ENCODE results near the gene CCDC71L. TPM values are rescaled to one million over a fixed set of nuclear protein-coding genes. Genes with fewer than 3 reads are reported as not detected.
A peak's percentile ranks its signal among the peaks of the same experiment; 100 is the strongest.

The CCDC71L gene
- total and polyA plus RNA-seq, 4 donors, result 7.4 to 16.6 (median 12.3) TPM

GRCh38 chr7:106640368-106641141 is 20.4 kb downstream of the CCDC71L start (continued):
- TF ChIP-seq REST (IDR thresholded peaks at IDR 0.05) (peak; percentile 74), NR2F2 (IDR thresholded peaks at IDR 0.05) (no peak), TAF1 (conservative IDR thresholded peaks at IDR 0.05) (no peak)

GRCh38 chr7:106639476-106640334 is 21.3 kb downstream of the CCDC71L start:
- H3K9me3 ChIP-seq (ENCODE audit: control insufficient read depth in 4 of 4, low read length in 3 of 4), result no peaks in the 10 kb centered on the region
- no peak for DNase-seq (ENCODE audit: low spot score)
- H3K36me3 ChIP-seq (ENCODE audit: control insufficient read depth in 4 of 4, insufficient read depth in 3 of 4, low read depth in 1 of 4, low read length in 3 of 4), result no peaks in the 10 kb centered on the region
- WGBS, result 83% methylated on average over 7 of the region's 7 CpGs
- H3K27ac ChIP-seq (ENCODE audit: low read depth in 1 of 2, low read length in 2 of 2), result peak overlapping the region; percentile 54 to 74
- H3K4me3 ChIP-seq (ENCODE audit: low read depth in 1 of 3, low read length in 3 of 3), result no peak overlapping the region
- no peaks in the 10 kb centered on the region for H3K27me3 ChIP-seq (ENCODE audit: control insufficient read depth in 4 of 4, insufficient read depth in 4 of 4, low read length in 3 of 4)
- peaks cover 2 to 12% (median 5%) of the 10 kb centered on the region in 4 donors for H3K4me1 ChIP-seq (ENCODE audit: control insufficient read depth in 4 of 4, insufficient read depth in 4 of 4, low read length in 3 of 4)
- H3K9ac ChIP-seq (ENCODE audit: low read depth in 1 of 2, low read length in 2 of 2), result no peak overlapping the region
- TF ChIP-seq SP1 (IDR thresholded peaks at IDR 0.05) (no peak), CTCF (IDR thresholded peaks at IDR 0.05; ENCODE audit: low read depth, low read length, missing input control) (no peak), RXRA (IDR thresholded peaks at IDR 0.05) (no peak), EGR1 (IDR thresholded peaks at IDR 0.05; ENCODE audit: low read depth in 2 of 2) (no peak), RAD21 (IDR thresholded peaks at IDR 0.05) (no peak), FOXA2 (IDR thresholded peaks at IDR 0.05) (no peak), TAF1 (conservative IDR thresholded peaks at IDR 0.05) (no peak), MAX (IDR thresholded peaks at IDR 0.05) (no peak), YY1 (IDR thresholded peaks at IDR 0.05) (no peak), NR2F2 (IDR thresholded peaks at IDR 0.05) (no peak), REST (IDR thresholded peaks at IDR 0.05) (no peak), HNF4G (IDR thresholded peaks at IDR 0.05) (no peak), ZBTB33 (IDR thresholded peaks at IDR 0.05) (no peak), HNF4A (conservative IDR thresholded peaks at IDR 0.05) (no peak), ATF3 (IDR thresholded peaks at IDR 0.05) (no peak), GABPA (IDR thresholded peaks at IDR 0.05 in 1 of 2, conservative IDR thresholded peaks at IDR 0.05 in 1 of 2) (no peak)
